NCI-H460 (cell line): ENCODE measurements around the gene OR51S1. TPM values are rescaled to one million over a fixed set of nuclear protein-coding genes. Genes with fewer than 3 reads are reported as not detected.
"Not testable (repeated sequence)": the region's sequence is repeated elsewhere in the genome, so short reads cannot be mapped to it uniquely, and the experiment has no call there.

Experiments used
- DNase-seq: peaks from one replicate; pipeline ENCODE4 v3.0.0-alpha.2; 2016; ENCODE audit warnings: low read depth; ENCODE audit errors: extremely low read depth
- polyA plus RNA-seq: library from polyadenylated mRNA; depleted of rRNA; stranded (reverse); fragments of >200 nt; gene quantifications from 2 replicates; pipeline ENCODE4 v1.2.3, GENCODE V29; 2014; cell fraction: nucleus; rRNA removed
- total RNA-seq: library from RNA; depleted of rRNA; stranded (reverse); fragments of >200 nt; shearing (Covaris generic); gene quantifications from 2 replicates; pipeline ENCODE4 v1.2.3, GENCODE V29; 2014; rRNA removed

The OR51S1 gene, protein sequence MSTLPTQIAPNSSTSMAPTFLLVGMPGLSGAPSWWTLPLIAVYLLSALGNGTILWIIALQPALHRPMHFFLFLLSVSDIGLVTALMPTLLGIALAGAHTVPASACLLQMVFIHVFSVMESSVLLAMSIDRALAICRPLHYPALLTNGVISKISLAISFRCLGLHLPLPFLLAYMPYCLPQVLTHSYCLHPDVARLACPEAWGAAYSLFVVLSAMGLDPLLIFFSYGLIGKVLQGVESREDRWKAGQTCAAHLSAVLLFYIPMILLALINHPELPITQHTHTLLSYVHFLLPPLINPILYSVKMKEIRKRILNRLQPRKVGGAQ
- not detected in 2 replicates for total RNA-seq
- polyA plus RNA-seq, result not detected in 2 replicates

DNA sequence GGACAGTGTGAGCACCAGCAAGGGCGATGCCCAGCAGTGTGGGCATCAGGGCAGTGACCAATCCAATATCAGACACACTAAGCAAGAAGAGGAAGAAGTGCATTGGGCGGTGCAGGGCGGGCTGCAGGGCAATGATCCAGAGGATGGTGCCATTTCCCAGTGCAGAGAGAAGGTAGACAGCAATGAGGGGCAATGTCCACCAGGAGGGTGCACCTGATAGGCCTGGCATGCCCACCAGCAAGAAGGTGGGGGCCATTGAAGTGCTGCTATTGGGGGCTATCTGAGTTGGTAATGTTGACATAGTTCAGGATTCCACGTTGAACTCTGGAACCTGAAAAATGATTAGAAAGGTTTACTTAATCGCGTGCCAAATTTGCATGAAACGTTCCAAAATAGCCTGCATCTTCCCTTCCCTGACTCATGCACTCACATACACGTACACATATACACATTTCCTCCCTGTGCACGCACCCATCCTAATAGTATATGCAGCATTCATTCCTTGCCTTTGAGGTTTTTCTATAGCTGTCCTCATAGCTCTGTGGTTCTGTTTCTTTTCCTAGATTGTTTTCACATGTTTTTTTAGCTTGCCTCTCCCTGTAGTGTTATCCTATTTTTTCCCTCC, at the start of gene OR51S1:
Gene OR51S1, minus strand, starts transcription at position 301 of the 625 bp plus-strand sequence. Its CDS starts 0 bp downstream, at position 301.
- no peak for DNase-seq

DNA sequence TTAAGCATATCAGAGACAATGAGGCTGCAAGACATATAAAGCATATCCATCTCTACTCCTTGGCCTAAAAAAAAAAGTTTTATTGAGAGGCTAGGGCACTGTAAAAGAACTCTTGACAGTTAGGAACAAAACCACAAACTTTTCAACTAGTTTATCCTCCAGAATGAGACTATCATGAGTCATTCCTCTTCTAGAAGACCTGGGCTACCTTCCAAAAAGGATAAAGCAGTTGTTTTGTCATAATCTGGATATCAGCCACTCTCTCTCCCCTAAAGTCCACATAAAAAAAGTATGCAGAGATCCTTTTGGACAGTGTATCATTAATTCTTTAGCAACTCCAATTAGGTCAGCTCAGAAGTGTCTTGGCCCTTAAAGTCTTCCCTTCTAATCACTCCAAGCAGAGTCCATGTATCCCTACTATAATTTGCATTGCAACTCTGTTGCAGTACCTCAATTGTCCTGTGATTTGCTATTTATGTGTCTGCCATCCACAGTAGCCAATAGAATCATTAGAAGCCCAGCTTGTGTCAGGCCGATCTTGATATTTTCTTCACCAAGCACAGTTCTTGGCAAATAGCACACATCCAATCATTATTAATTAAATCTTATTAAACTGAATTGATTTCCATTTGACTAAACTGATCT, 43.1 kb upstream of the OR51S1 start:
- DNase-seq, result no peak

DNA sequence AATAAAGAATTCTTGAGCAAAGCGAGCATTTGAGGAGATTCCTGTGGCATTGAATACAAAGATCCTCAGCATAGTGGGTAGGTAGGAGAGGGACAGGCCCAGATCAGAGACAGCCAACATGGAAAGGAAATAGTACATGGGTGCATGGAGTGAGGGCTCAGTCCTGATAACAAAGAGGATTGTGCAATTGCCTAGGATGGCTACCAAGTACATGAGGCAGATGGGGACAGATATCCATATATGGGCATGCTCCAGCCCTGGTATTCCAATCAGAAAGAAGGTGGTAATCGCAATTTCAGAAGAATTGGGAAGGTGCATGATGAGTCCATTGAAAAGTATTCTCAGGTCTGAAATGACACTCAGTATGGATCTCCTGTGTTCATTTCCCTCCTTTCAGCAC, 41.3 kb upstream of the OR51S1 start:
- DNase-seq, result no peak

DNA sequence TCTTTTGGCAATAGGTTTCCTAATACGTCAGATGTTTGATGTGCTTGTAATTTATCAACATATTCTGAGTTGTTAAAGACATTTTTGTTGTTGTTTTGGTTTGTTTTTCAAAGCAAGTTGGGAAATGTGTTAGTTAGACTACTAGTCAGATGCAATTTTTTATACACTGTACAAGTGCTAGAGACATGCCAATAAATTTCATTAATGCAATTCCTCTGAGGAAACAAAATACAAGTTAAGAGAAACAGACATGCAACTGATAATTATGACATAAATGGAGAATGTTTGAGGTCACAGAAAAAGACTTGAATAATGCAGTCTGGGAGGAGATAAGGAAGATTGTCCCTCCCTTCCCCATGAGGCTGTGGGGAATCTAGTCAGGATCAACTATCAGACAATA, 38.6 kb upstream of the OR51S1 start:
- DNase-seq, result no peak

DNA sequence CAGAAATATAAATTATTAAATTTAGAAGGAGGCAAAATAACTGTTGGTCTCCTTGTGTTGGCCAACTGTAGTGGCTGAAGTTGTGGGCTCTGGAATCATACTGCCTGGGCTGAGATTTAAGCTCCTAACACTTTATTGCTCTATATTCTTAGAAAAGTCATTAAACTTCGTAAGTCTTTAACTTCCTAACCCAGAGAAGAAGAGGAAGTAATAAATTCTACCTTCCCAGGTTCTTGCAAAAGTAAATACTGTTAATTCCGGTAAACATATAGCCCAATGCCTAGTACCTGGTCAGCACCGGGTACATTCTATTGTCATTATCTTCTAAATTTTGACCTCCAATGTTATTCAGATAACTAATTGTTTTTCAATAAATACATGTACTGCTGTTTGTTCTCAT, 37.2 kb upstream of the OR51S1 start:
- DNase-seq, result no peak

DNA sequence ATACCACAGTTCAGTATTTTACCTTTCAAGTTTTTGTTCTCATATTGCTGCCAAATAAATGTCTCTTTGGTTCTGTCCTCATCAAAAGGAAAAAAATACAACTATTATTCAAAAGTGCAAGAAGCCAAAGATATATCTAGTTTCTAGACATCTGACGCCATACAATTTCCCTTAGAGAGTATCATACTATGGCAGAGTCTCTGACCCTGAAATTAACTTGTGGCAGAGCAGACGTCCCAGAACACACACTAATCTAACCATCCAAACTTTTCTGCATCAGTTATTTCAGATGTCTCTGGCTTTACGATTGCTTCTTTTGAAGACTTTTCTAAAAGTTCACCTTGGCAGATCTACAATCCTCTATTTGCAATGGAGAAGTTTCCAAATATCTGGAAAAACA, 35.4 kb upstream of the OR51S1 start:
- no peak for DNase-seq

DNA sequence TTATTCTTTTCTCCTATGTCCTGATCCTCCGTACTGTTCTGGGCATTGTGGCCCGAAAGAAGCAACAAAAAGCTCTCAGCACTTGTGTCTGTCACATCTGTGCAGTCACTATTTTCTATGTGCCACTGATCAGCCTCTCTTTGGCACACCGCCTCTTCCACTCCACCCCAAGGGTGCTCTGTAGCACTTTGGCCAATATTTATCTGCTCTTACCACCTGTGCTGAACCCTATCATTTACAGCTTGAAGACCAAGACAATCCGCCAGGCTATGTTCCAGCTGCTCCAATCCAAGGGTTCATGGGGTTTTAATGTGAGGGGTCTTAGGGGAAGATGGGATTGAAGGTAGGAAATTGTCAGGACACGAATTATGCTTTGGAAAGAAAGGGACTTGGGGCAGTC, 33.5 kb upstream of the OR51S1 start:
- DNase-seq, result no peak

DNA sequence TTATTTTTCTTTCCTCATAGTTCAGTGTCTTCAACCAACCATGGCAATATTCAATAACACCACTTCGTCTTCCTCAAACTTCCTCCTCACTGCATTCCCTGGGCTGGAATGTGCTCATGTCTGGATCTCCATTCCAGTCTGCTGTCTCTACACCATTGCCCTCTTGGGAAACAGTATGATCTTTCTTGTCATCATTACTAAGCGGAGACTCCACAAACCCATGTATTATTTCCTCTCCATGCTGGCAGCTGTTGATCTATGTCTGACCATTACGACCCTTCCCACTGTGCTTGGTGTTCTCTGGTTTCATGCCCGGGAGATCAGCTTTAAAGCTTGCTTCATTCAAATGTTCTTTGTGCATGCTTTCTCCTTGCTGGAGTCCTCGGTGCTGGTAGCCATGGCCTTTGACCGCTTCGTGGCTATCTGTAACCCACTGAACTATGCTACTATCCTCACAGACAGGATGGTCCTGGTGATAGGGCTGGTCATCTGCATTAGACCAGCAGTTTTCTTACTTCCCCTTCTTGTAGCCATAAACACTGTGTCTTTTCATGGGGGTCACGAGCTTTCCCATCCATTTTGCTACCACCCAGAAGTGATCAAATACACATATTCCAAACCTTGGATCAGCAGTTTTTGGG, 33.0 kb upstream of the OR51S1 start, which contains the start of gene OR51T1:
Gene OR51T1, plus strand, starts transcription at position 41 of the 641 bp plus-strand sequence. Its CDS starts 0 bp downstream, at position 41.
- no peak for DNase-seq

DNA sequence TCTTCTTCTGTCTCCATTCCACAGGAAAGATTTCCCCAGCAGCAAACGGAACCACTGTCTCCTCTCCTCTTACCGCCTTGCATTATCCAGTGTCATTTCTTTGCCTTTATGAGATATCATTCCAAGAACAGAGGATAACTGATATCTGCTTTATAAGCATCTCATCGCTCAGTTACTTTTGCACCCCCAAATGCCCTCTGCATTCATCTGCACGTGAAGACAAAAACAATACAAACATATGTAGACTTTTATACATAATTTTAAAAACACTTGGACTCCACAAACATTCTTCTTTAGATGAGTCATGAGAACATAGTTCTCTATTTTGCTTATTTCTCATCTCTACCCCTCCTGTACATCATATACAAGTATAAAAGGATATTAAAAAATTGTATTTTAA, 32.2 kb upstream of the OR51S1 start:
- no peak for DNase-seq

DNA sequence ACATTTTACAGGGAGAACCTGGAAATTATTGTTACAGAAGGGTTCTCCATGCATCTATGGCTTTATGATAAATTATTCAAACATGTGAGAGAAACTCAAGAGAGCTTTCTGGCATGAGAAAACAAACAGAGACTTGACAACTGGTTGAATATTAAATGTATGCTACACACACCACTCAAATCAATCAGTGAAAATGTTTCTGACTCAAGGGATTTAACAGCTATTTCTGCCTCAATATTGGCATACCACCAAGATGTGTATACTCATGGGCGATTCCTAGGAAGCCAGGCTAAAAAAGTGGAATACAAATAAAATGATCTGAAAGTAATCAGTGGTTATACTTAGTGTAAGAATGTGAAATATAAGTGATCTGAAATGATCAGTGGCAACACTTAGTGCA, 16.8 kb upstream of the OR51S1 start:
- DNase-seq, result no peak

DNA sequence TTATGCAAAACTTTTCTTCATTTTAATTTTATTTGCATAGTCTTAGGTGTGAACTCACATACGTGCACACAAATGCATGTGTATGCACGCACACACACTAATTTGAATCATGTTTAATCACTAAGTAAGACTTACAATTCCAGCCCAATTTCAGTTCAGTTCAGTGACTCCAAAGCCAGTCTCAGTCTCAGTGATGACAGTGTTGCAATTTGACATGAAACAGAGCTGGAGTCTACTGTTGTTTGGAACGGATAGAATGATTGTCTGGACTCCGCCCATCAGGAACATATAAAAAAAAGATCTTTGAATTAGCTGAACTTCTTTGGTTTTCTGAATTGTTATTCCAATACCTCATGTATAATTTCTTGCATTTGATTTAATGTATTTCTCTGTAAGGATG, 14.9 kb upstream of the OR51S1 start:
- DNase-seq, result no peak

DNA sequence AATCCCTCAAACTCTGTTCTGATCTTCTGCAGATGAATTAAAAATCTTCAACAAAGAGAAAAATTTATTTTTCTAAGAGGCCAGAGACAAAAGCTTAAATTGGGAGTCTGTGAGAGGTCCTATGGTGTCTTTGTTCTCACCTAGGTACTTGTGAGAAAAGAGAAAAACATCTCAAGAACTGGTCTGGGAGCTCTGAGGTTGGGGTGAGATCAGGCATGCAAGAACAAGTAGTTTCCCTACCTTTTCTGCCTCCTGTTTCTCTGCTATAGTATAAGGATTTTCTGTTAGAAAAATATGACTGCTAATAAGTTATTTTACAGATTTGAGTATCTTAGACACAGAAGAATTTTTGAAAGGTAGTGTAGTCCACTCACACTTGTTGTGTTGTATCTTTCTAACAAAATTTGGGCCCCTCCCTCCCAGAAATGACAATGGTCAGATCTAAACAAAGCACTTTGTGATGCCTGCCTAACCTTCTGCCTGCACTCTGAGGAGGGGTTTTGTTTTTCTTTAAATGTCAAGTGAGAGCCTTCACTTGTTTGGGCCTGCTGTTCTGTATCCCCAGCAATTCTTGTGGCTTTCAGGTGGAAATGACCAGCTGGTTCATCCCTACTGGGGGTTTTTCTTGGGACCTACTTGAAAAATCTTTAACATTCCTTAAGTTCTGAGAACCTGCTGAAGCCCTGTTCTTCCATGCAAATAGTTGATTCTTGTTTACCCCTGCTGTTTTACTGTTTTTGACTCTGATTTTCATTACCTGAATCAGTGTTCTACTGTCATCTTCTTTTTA, 13.6 kb upstream of the OR51S1 start:
- no peak for DNase-seq

DNA sequence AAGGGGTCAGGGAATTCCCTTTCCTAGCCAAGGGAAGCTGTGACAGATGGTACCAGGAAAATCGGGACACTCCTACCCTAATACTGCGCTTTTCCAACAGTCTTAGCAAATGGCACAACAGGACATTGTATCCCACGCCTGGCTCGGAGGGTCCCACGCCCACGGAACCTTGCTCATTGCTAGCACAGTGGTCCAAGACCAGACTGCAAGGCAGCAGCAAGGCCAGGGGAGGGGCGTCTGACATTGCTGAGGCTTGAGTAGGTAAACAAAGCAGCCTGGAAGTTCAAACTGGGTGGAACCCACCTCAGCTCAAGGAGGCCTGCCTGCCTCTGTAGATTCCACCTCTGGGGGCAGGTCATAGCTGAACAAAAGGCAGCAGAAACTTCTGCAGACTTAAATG, 5.3 kb upstream of the OR51S1 start:
- not testable (repeated sequence) for DNase-seq

DNA sequence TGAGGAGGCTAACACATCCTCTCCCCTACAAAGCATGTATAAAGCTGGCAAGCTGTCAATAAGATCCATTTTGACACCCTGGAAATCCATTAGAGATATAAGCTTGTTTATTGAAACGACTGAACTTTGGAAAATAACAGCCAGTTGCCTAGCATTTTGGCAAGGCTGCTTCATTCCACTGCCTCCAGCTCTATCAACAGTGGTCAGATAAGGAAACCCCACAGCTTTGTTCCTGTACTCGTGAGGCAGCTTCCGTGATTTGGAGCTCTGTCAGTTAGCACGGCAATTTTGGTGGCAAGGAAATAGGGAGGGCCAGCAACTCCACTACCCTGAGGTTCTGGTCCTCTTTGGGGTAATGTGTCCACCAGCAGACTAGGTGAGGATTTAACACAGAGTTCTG, 2.0 kb upstream of the OR51S1 start:
- no peak for DNase-seq

DNA sequence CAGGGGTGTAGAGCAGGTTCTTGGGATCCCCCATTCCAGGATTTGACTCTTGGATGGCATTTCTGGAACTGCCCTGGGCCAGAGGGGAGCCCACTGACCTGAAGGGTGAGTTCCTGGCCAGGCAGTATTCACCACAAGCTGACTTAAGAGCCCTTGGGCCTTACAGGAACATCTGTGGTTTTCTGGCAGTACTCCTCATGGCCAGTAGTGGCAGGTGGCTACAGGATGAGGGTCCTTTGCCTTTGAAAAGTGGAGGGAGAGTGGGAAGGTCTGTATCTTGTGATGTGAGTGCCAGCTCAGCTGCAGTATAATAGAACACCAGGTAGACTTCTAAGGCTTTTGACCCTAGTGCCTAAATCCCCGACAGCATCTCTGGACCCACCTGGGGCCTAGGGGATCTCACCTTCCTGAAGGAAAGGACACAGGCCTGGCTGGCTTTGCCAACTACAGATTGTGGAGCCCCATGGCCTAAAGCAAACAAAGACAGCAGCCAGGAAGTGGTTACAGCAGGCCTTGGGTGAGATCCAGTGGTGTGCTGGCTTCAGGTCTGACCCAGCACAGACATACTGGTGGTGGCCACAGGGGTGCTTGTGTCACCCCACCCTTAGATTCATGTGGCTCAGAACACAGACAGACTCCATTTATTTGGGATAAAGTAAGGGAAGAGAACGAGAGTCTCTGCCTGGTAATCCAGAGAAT, 9.0 kb downstream of the OR51S1 start:
- no peak for DNase-seq

DNA sequence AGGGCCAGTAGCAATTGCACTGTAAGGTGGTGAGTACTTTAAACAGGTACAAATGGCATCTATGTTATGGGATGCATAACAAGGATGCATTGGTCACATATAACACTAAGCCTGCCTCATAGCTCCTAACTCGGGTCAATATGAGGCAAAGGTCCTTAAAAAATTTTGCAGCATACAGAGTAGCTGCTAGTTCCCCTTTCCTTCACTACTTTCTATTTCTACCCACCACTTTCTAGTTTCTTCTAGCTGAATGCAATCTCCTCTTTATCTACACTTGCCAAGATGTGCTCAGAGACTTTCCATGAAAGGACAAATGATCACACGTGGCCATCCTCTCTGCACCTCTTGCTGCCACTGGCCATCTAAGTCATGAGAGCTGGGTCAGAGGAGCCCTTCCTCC, 18.1 kb downstream of the OR51S1 start:
- no peak for DNase-seq

DNA sequence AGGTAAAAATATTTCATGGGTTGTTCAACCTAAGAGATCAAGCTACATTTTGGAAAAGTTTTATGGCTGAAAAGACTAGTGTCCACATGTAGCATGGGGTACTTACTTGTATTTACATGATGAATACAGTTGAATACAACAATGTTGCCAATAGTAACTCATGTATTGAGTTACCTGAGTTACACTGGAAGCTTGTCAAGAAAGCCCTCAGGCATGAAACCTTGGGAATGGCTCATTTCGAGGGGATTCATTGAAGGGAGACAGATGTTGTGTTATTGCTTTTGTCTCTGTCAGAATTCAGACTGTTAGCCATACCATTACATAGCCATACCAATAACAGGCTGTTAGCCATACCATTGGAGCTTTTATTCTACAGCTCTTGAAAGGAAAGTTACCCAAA, 18.7 kb downstream of the OR51S1 start:
- no peak for DNase-seq

DNA sequence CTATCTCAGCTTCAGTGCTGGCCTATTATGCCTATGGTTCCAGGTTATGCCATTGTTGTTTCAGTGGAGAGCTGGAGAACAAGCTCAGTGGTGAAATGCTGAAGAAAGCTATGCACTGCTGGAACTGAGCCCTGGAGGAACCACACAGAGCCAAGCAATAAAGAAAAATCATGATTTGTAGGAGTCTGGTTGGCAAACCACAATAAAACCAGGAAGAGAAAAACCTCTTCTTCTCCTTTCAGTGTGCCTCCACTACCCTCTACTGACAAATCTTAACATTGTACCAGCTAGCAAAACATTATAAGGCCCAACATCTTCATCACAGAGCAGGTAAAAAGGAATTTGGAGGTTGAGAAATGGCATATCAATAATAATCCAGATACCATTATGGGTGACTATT, 22.6 kb downstream of the OR51S1 start:
- DNase-seq, result no peak

DNA sequence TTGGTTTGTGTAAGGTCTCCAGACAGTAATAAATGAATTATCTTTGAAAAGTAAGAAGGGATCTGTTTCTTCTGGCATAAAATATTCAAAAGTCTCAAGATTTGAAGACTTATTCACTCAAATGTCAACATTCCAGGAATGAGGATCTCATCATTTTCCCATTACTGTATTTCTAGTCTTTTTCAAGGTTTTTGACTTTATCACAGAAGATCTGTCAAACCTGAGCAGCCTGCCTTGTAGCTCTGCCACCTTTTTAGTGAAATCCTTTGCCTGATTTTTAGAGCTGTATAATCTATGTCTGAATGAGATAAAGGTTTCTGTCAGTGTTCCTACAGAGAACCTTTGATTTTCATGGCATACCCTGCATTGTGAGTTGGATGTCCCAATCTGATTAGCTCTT, 23.9 kb downstream of the OR51S1 start:
- DNase-seq, result no peak

DNA sequence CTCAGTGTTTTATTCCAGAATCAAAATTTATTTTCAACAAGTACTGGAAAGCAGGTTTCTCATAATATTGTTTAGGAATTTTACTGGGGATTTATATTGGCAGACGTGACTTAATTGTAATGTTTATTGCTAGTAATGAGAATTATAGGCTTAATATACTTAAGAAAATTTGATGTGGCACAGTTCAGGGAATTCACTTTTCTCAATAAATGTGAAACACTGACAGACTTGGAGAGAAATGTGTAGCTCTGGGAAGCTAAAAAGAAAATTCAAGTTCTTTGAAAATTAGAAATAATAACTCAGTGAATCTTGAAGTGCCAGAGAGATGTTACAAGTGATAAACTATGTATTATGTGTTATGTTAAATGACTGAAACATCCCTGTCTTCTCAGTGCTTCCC, 28.0 kb downstream of the OR51S1 start, which contains the start of gene OR51F2:
Gene OR51F2, plus strand, starts transcription at position 301 of the 400 bp plus-strand sequence. CDS start 101 bp downstream, outside the sequence.
- DNase-seq, result no peak
